Endothelial cell of umbilical vein (primary cell): Measurements from ENCODE around the gene ALG1L2. TPM values are rescaled to one million over a fixed set of nuclear protein-coding genes. Genes with fewer than 3 reads are reported as not detected.

Source experiments
- BruUV-seq: library from RNA; stranded (reverse); fragments of 400-500 nt; replicated peaks from 2 replicates; lab custom pipeline; 2021; lab: Mats Ljungman, UMichigan
- CTCF ChIA-PET: fragments of 300-600, 350-600 bp; sonication (Branson Sonifier 250); formaldehyde crosslinking; loops from one replicate; lab custom pipeline; 2021; ENCODE audit warnings: antibody characterized with exemption, inconsistent platforms; lab: Charles Lee
- POLR2A ChIA-PET: fragments of 300-600, 350-600 bp; sonication (Branson Sonifier 250); formaldehyde crosslinking; loops from one replicate; lab custom pipeline; 2021; ENCODE audit warnings: antibody characterized with exemption, inconsistent platforms; lab: Charles Lee
- DNase-seq: peaks from one replicate; pipeline ENCODE4 v3.0.0-alpha.2; 2011; ENCODE audit warnings: low read depth, low spot score
- FAIRE-seq: peaks from 2 replicates; lab custom pipeline; 2011; peaks lifted over from hg19 to GRCh38; lab: Jason Lieb, UNC
- H2AFZ ChIP-seq: 2 replicates; pipeline ENCODE4 v1.6.0; 2012; ENCODE audit warnings: low read depth, low read length, control low read depth, inconsistent platforms
- H3K27ac ChIP-seq: 2 replicates; pipeline ENCODE4 v1.5.1; 2011; ENCODE audit warnings: low read depth, mild to moderate bottlenecking, control low read depth, low read length, moderate library complexity; ENCODE audit not compliant: insufficient read depth
- H3K27me3 ChIP-seq, 2 experiments: 2 replicates each; pipeline versions ENCODE4 v1.6.0 to v1.6.1; 2011; ENCODE audit warnings: low read length in 2 of 2, mixed read lengths in 1 of 2; ENCODE audit not compliant: control insufficient read depth in 2 of 2, insufficient read depth in 2 of 2
- H3K36me3 ChIP-seq, 2 experiments: 2 replicates in 1 of 2; 3 replicates in 1 of 2; pipeline ENCODE4 v1.5.1; 2011; ENCODE audit warnings: low read length in 2 of 2, mild to moderate bottlenecking in 1 of 2, moderate library complexity in 1 of 2; ENCODE audit not compliant: control insufficient read depth in 2 of 2, insufficient read depth in 2 of 2; ENCODE audit errors: extremely low read depth in 1 of 2
- H3K4me1 ChIP-seq: 3 replicates; pipeline ENCODE4 v1.5.1; 2011; ENCODE audit warnings: mild to moderate bottlenecking, low read length; ENCODE audit not compliant: control insufficient read depth, insufficient read depth; ENCODE audit errors: extremely low read depth
- H3K4me2 ChIP-seq: 2 replicates; pipeline ENCODE4 v1.6.1; 2011; ENCODE audit warnings: low read length, control low read depth, mixed read lengths; ENCODE audit not compliant: insufficient read depth
- H3K4me3 ChIP-seq, 3 experiments: fragments of 200-600 bp in 1 of 3; sonication (generic), shearing (Covaris generic) in 1 of 3; replicated peaks in 1 of 3; 2 replicates each; pipeline ENCODE4 v1.5.1; 2011 to 2016; ENCODE audit warnings: control low read depth in 3 of 3, low read length in 3 of 3, mild to moderate bottlenecking in 2 of 3, inconsistent platforms in 1 of 3, low read depth in 1 of 3, moderate library complexity in 1 of 3; ENCODE audit not compliant: insufficient read depth in 1 of 3
- H3K79me2 ChIP-seq: 2 replicates; pipeline ENCODE4 v1.6.0; 2012; ENCODE audit warnings: low read length, inconsistent platforms; ENCODE audit not compliant: control insufficient read depth, insufficient read depth
- H3K9ac ChIP-seq: replicated peaks from 2 replicates; pipeline ENCODE3; 2011; ENCODE audit warnings: low read length, control low read depth; ENCODE audit not compliant: insufficient read depth; ENCODE audit errors: extremely low read depth
- H3K9me1 ChIP-seq: replicated peaks from 3 replicates; pipeline ENCODE4 v1.6.0; 2011; ENCODE audit warnings: mild to moderate bottlenecking, low read length; ENCODE audit not compliant: control insufficient read depth, insufficient read depth; ENCODE audit errors: extremely low read depth
- H3K9me3 ChIP-seq: replicated peaks from 2 replicates; pipeline ENCODE4 v1.5.1; 2012; ENCODE audit warnings: low read length, inconsistent platforms; ENCODE audit not compliant: control insufficient read depth, insufficient read depth
- H4K20me1 ChIP-seq: replicated peaks from 2 replicates; pipeline ENCODE3; 2011; ENCODE audit warnings: mild to moderate bottlenecking, low read length; ENCODE audit not compliant: control insufficient read depth, insufficient read depth; ENCODE audit errors: extremely low read depth
- CTCF ChIP-seq, 2 donors: IDR thresholded peaks; 1 replicate in 1 of 2; 2 replicates in 1 of 2; pipeline ENCODE4 v1.5.1; 2011; ENCODE audit warnings: low read length in 2 of 2, mild to moderate bottlenecking in 2 of 2, moderate library complexity in 2 of 2, control low read depth in 1 of 2, inconsistent platforms in 1 of 2, low read depth in 1 of 2; ENCODE audit not compliant: insufficient read depth in 1 of 2; ENCODE audit errors: extremely low read depth in 1 of 2
- EZH2 ChIP-seq: IDR thresholded peaks from 2 replicates; pipeline ENCODE4 v1.6.1; 2012; ENCODE audit warnings: borderline replicate concordance, low read depth, mild to moderate bottlenecking, moderate library complexity, low read length, inconsistent platforms; ENCODE audit not compliant: severe bottlenecking
- FOS ChIP-seq: IDR thresholded peaks from 2 replicates; pipeline ENCODE4 v1.6.1; 2011; ENCODE audit warnings: mild to moderate bottlenecking, low read length, moderate library complexity, borderline replicate concordance; ENCODE audit not compliant: insufficient read depth
- GATA2 ChIP-seq: IDR thresholded peaks from 2 replicates; pipeline ENCODE4 v1.7.0; 2011; ENCODE audit warnings: low read depth, mild to moderate bottlenecking, moderate library complexity, mixed read lengths, low read length; ENCODE audit not compliant: insufficient read length, insufficient read depth
- JUN ChIP-seq: IDR thresholded peaks from 2 replicates; pipeline ENCODE4 v1.6.1; 2011; ENCODE audit warnings: borderline replicate concordance, low read depth; ENCODE audit not compliant: insufficient read length, insufficient read depth
- MAX ChIP-seq: IDR thresholded peaks from 2 replicates; pipeline ENCODE4 v1.6.1; 2011; ENCODE audit not compliant: insufficient read depth, insufficient read length
- MYC ChIP-seq: IDR thresholded peaks from one replicate; pipeline ENCODE4 v1.6.1; 2011; ENCODE audit warnings: mild to moderate bottlenecking, low read depth, low read length
- POLR2A ChIP-seq: IDR thresholded peaks from 2 replicates; pipeline ENCODE4 v1.6.1; 2012; ENCODE audit warnings: low read depth, mild to moderate bottlenecking, control low read depth, low read length
- POLR2AphosphoS5 ChIP-seq: IDR thresholded peaks from 2 replicates; pipeline ENCODE4 v1.6.1; 2012; ENCODE audit warnings: low read depth, mild to moderate bottlenecking, control low read depth, low read length, moderate library complexity; ENCODE audit not compliant: insufficient read depth
- dilution Hi-C: fragments of 300-500 bp; cut with MboI; formaldehyde crosslinking; loops from one replicate; pipeline ENCODE4 v1.15.0; 2019; ENCODE audit warnings: low sequenced_read_pairs; ENCODE audit not compliant: extremely low pct_ligation_motif_present
- intact Hi-C: fragments of 100-400 bp; cut with micrococcal nuclease; formaldehyde crosslinking; loops from one replicate; pipeline ENCODE4 v1.10.0; 2022
- polyA plus RNA-seq, 4 experiments: library from polyadenylated mRNA; depleted of rRNA in 3 of 4; stranded (reverse) in 3 of 4; unstranded in 1 of 4; fragments of >200 nt; gene quantifications; 2 replicates each; pipeline versions ENCODE4 v1.2.1 to v1.2.3, GENCODE V29; 2011 to 2012; ENCODE audit warnings: missing spikeins in 1 of 4
- total RNA-seq: library from RNA; stranded (reverse); gene quantifications from 2 replicates; pipeline ENCODE4 v1.2.3, GENCODE V29; 2021

ALG1L2 gene
- total and polyA plus RNA-seq, 2 donors (not counting 3 experiments of a cell fraction or from before 2014, with no cell fraction given): not detected

DNA sequence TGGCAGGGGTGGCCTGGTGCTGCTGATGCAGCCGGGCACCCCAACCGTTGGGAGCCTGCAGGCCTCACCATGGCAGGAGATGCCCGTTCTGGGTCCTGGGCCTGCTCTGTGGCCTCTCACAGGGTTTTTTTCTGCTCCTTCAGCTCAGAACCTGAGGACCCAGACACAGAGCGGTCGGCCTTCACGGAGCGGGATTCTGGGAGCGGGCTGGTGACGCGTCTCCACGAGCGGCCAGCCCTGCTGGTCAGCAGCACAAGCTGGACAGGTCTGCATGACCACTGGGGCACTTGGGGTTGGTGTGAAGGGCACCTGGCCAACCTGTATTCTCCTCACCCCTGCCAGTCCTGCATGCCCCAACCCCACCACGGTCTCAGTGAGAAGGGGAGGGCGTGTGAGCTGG lies 10.3 kb downstream of the ALG1L2 start:
- Histone ChIP-seq H2AFZ (no peak overlapping the region), H3K27ac (no peak overlapping the region), H3K9me3 (no peaks in the 10 kb centered on the region), H3K4me1 (no peaks in the 10 kb centered on the region), H3K9me1 (no peaks in the 10 kb centered on the region), H3K27me3 (peaks cover 0 to 3% of the 10 kb centered on the region in 2 experiments), H3K36me3 (no peaks in the 10 kb centered on the region), H3K4me2 (no peak overlapping the region), H3K4me3 (no peak overlapping the region), H3K9ac (no peak overlapping the region), H3K79me2 (no peaks in the 10 kb centered on the region), H4K20me1 (no peaks in the 10 kb centered on the region)
- intact Hi-C loops (loop anchor here (10.0 kb wide), 1 partner anchor 467 kb away; no protein-coding TSS in a partner anchor), dilution Hi-C loops (no loop called here)
- ChIA-PET CTCF (interaction anchor here (1.8 kb wide), 1 partner anchor 150 kb away, joined by 6 read pairs; no protein-coding TSS in a partner anchor), POLR2A (no interaction called here)
- DNase-seq: no peak
- BruUV-seq: no TSS peak
- no peak for FAIRE-seq
- TF ChIP-seq MAX: no peak
- no peak for TF ChIP-seq FOS
- no peak for TF ChIP-seq EZH2
- no peak for TF ChIP-seq JUN
- TF ChIP-seq POLR2A: no peak
- TF ChIP-seq POLR2AphosphoS5: no peak
- no peak for TF ChIP-seq CTCF (IDR thresholded peaks at IDR 0.05; ENCODE audit: extremely low read depth in 1 of 2, insufficient read depth in 1 of 2, low read depth in 1 of 2, low read length in 2 of 2)
- TF ChIP-seq MYC: no peak
- no peak for TF ChIP-seq GATA2
